ENCODE results near the gene BRAP. TPM values are rescaled to one million over a fixed set of nuclear protein-coding genes. Genes with fewer than 3 reads are reported as not detected.

BRAP gene
- polyA plus RNA-seq, 1 experiment: 24.4 TPM

DNA sequence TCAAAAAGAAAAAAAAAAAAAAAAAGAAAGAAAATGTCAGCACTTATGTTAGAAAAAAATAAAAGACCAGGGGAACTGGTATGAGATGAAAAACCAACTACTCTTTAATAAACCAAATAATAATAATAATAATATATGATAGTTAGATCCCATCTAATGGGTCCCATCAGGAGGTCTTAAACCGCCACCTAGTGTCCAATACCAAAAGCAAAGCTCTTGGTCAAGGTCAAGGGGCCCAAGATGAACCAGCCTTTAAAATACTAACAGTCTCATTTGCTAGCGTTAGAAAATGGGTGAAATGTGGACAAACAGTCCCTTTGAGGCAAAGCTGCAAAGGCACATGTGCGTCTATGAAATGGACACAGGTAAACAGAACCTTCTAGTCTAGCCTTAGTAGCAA lies 12.3 kb downstream of the BRAP start:
- no peak overlapping the region for H3K4me3 ChIP-seq (ENCODE audit: low read depth, low read length)
- ChIA-PET CTCF (interaction anchor here (0.6 to 5.8 kb wide), 20 partner anchors 9 to 1149 kb away, joined by 3 to 50 read pairs (median 4); no protein-coding TSS in a partner anchor), POLR2A (interaction anchor here (0.6 to 1.1 kb wide), 4 partner anchors 12 to 266 kb away, joined by 3 to 5 read pairs (median 4); partner anchors contain the start of genes ACAD10 and BRAP)
- no peak for DNase-seq (ENCODE audit: low read depth, low spot score)
- no peaks in the 10 kb centered on the region for H3K27me3 ChIP-seq (ENCODE audit: control insufficient read depth, insufficient read depth, low read length)
- H3K27ac ChIP-seq (ENCODE audit: low read depth, low read length): no peak overlapping the region
- TF ChIP-seq, protein P1, sequence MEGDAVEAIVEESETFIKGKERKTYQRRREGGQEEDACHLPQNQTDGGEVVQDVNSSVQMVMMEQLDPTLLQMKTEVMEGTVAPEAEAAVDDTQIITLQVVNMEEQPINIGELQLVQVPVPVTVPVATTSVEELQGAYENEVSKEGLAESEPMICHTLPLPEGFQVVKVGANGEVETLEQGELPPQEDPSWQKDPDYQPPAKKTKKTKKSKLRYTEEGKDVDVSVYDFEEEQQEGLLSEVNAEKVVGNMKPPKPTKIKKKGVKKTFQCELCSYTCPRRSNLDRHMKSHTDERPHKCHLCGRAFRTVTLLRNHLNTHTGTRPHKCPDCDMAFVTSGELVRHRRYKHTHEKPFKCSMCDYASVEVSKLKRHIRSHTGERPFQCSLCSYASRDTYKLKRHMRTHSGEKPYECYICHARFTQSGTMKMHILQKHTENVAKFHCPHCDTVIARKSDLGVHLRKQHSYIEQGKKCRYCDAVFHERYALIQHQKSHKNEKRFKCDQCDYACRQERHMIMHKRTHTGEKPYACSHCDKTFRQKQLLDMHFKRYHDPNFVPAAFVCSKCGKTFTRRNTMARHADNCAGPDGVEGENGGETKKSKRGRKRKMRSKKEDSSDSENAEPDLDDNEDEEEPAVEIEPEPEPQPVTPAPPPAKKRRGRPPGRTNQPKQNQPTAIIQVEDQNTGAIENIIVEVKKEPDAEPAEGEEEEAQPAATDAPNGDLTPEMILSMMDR (IDR thresholded peaks at IDR 0.05; ENCODE audit: low read depth, low read length): peak; percentile 62
- H3K9me3 ChIP-seq (ENCODE audit: control insufficient read depth, insufficient read depth, low read length): no peaks in the 10 kb centered on the region

DNA sequence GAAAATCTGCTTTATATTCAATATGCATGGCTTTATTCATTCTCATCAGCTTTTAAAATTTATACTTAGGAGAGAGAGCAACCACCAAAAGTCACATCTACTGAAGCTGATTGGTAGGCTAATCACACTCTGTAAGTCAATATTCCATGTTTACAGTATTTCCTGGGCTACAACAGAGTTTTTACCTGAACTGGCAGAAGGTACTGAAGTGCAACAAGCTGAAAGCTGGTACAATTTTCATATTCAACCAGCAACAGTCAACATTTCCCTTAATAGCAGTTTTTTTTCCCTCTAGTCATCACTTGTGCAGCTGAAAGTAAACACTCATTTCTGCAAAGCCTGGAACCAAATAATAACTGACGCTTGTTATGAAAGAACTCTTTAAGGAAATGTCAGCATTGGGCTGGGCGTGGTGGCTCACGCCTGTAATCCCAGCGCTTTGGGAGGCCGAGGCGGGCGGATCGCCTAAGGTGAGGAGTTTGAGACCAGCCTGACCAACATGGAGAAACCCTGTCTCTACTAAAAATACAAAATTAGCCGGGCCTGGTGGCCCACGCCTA lies 12.9 kb downstream of the BRAP start:
- no peaks in the 10 kb centered on the region for H3K27me3 ChIP-seq (ENCODE audit: control insufficient read depth, insufficient read depth, low read length)
- DNase-seq (ENCODE audit: low read depth, low spot score): no peak
- ChIA-PET CTCF (interaction anchor here (0.6 to 5.8 kb wide), 14 partner anchors 11 to 1149 kb away, joined by 3 to 50 read pairs (median 4); no protein-coding TSS in a partner anchor), POLR2A (interaction anchor here (1.1 kb wide), 1 partner anchor 13 kb away, joined by 4 read pairs; the partner anchor contains the start of genes ACAD10 and BRAP)
- H3K27ac ChIP-seq (ENCODE audit: low read depth, low read length): no peak overlapping the region
- no peak overlapping the region for H3K4me3 ChIP-seq (ENCODE audit: low read depth, low read length)
- no peaks in the 10 kb centered on the region for H3K9me3 ChIP-seq (ENCODE audit: control insufficient read depth, insufficient read depth, low read length)
- TF ChIP-seq, protein P1 (IDR thresholded peaks at IDR 0.05; ENCODE audit: low read depth, low read length): no peak

DNA sequence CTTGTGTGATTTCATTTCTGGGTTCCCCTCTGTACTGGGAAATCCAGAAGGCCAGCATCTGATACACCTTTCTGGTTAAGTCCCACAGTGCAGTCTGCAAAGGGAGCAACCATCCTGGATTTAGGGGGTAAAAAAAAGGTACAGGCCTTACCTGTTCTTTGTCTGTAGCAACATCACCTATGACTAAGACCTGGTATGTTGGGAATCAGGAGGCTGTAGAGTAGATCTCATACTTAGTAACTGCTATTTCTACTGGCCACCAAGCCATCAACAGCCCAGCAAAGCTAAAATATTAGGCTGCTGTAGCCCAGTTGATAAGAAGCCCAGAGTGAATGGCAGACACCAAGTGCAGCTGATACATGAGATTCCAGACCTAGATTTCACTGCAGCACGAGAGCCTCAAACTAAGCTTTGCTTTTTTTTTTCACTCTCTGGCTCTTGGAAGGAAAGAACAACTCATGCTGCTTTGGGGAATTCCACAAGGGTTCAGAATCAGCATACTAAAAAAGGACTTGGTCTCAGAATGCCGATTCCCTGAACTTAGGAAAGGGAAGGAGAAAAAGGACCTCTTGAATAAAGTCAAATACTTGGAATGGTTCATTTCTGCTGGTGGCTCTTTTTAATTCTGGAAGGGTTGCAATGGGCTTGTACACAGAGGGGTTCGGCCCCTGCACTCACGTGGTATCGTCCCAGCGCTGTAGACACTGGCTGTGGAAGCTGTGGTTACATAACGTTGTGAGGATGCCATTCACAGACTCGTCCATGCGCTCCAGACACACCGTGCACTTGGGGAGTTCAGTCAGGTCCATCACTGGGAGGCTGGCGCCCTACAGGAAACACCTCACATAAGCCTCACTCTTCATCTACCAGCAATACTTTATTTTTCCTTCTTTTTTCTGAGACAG lies 20.5 kb downstream of the BRAP start:
- CTCF ChIA-PET: interaction anchor here (0.6 kb wide), 1 partner anchor 21 kb away, joined by 4 read pairs; no protein-coding TSS in a partner anchor
- H3K9me3 ChIP-seq (ENCODE audit: control insufficient read depth, insufficient read depth, low read length): no peaks in the 10 kb centered on the region
- H3K27me3 ChIP-seq (ENCODE audit: control insufficient read depth, insufficient read depth, low read length): no peaks in the 10 kb centered on the region
- no peak overlapping the region for H3K4me3 ChIP-seq (ENCODE audit: low read depth, low read length)
- POLR2A ChIA-PET: no interaction called here
- DNase-seq (ENCODE audit: low read depth, low spot score): no peak
- TF ChIP-seq, protein P1 (IDR thresholded peaks at IDR 0.05; ENCODE audit: low read depth, low read length): no peak
- H3K27ac ChIP-seq (ENCODE audit: low read depth, low read length): no peak overlapping the region

DNA sequence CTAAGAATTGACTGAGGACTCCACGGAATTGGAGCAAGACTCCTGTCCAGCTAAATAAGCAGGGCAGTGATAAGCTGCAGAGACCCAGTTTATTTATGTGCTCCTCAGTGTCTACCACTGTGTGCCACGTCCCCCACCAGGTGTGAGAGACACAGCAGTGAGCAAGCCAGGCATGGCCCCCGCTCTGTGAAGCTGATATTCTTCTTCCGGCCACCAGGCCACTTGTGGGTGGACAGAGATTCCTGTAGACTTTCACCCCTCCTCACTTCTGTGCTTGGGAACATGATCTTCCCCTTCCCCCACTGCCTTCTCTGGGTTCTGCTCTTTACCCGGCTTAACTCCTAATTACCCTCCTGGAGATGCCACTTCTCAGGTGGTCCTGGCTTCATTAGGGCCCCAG lies 21.3 kb downstream of the BRAP start:
- Histone ChIP-seq H3K4me3 (ENCODE audit: low read depth, low read length) (no peak overlapping the region), H3K9me3 (ENCODE audit: control insufficient read depth, insufficient read depth, low read length) (no peaks in the 10 kb centered on the region), H3K27me3 (ENCODE audit: control insufficient read depth, insufficient read depth, low read length) (no peaks in the 10 kb centered on the region), H3K27ac (ENCODE audit: low read depth, low read length) (no peak overlapping the region)
- TF ChIP-seq, protein P1 (IDR thresholded peaks at IDR 0.05; ENCODE audit: low read depth, low read length): no peak
- ChIA-PET POLR2A (no interaction called here), CTCF (interaction anchor here (0.6 to 2.6 kb wide), 2 partner anchors 22 to 267 kb away, joined by 4 to 10 read pairs; no protein-coding TSS in a partner anchor)
- no peak for DNase-seq (ENCODE audit: low read depth, low spot score)

Data from AG04450 (cell line).